ENCODE data around the gene HEPACAM2.

The HEPACAM2 gene

GRCh38 chr7:93178213-93178612 is 48.1 kb downstream of the HEPACAM2 start:
- H3K36me3 Mint-ChIP-seq: no peaks in the 10 kb centered on the region
- no peaks in the 10 kb centered on the region for H3K4me1 Mint-ChIP-seq
- no peak overlapping the region for H3K4me3 Mint-ChIP-seq
- H3K9me3 Mint-ChIP-seq: peaks cover 0 to 3% of the 10 kb centered on the region in 2 donors
- ATAC-seq (replicated peaks) (no peak), DNase-seq (no peak)
- H3K27me3 Mint-ChIP-seq: peaks cover 18 to 39% of the 10 kb centered on the region in 2 donors
- no peak overlapping the region for H3K27ac Mint-ChIP-seq

- Mint-ChIP-seq H3K27ac (no peak overlapping the region), H3K36me3 (no peaks in the 10 kb centered on the region), H3K27me3 (peaks cover 23 to 40% of the 10 kb centered on the region in 2 donors), H3K9me3 (peaks cover 0 to 7% of the 10 kb centered on the region in 2 donors), H3K4me3 (no peak overlapping the region), H3K4me1 (no peaks in the 10 kb centered on the region)
- ATAC-seq (replicated peaks) (peak in 1 of 2 donors; percentile 44), DNase-seq (no peak)
Measured at GRCh38 chr7:93176992-93177580, 49.2 kb downstream of the HEPACAM2 start.

GRCh38 chr7:93175219-93175618 is 51.0 kb downstream of the HEPACAM2 start:
- Mint-ChIP-seq H3K9me3 (peaks cover 9 to 14% of the 10 kb centered on the region in 2 donors), H3K27me3 (peaks cover 26 to 41% of the 10 kb centered on the region in 2 donors), H3K4me1 (no peaks in the 10 kb centered on the region), H3K4me3 (no peak overlapping the region), H3K36me3 (peaks cover 5 to 6% of the 10 kb centered on the region in 2 donors), H3K27ac (no peak overlapping the region)
- ATAC-seq (replicated peaks): no peak
- no peak for DNase-seq

- Mint-ChIP-seq H3K27ac (no peak overlapping the region), H3K4me3 (no peak overlapping the region), H3K9me3 (peaks cover 10 to 24% of the 10 kb centered on the region in 2 donors), H3K4me1 (no peaks in the 10 kb centered on the region), H3K27me3 (peaks cover 26 to 46% of the 10 kb centered on the region in 2 donors), H3K36me3 (peaks cover 6 to 8% of the 10 kb centered on the region in 2 donors)
- ATAC-seq (replicated peaks) (no peak), DNase-seq (no peak)
Measured at GRCh38 chr7:93172683-93173082, 53.6 kb downstream of the HEPACAM2 start.

GRCh38 chr7:93171606-93172226 is 54.6 kb downstream of the HEPACAM2 start:
- Mint-ChIP-seq H3K4me1 (peaks cover 0 to 2% of the 10 kb centered on the region in 2 donors), H3K4me3 (no peak overlapping the region), H3K9me3 (peaks cover 17 to 30% of the 10 kb centered on the region in 2 donors), H3K27me3 (peaks cover 16 to 36% of the 10 kb centered on the region in 2 donors), H3K27ac (no peak overlapping the region), H3K36me3 (peaks cover 11 to 13% of the 10 kb centered on the region in 2 donors)
- ATAC-seq (replicated peaks) (no peak), DNase-seq (no peak)

- Mint-ChIP-seq H3K27me3 (peaks cover 0 to 5% of the 10 kb centered on the region in 2 donors), H3K9me3 (peaks cover 24 to 34% of the 10 kb centered on the region in 2 donors), H3K27ac (peak overlapping the region; percentile 80), H3K4me1 (peaks cover 3 to 11% of the 10 kb centered on the region in 2 donors), H3K4me3 (no peak overlapping the region), H3K36me3 (peaks cover 20 to 21% of the 10 kb centered on the region in 2 donors)
- no peak for DNase-seq
- ATAC-seq (replicated peaks): peak; percentile 99
Measured at GRCh38 chr7:93165447-93165846, 60.8 kb downstream of the HEPACAM2 start.

- H3K36me3 Mint-ChIP-seq: peaks cover 20 to 21% of the 10 kb centered on the region in 2 donors
- no peak overlapping the region for H3K27ac Mint-ChIP-seq
- H3K27me3 Mint-ChIP-seq: peaks cover 2 to 3% of the 10 kb centered on the region in 2 donors
- ATAC-seq (replicated peaks) (no peak), DNase-seq (no peak)
- H3K9me3 Mint-ChIP-seq: peaks cover 24 to 35% of the 10 kb centered on the region in 2 donors
- H3K4me1 Mint-ChIP-seq: peaks cover 3 to 11% of the 10 kb centered on the region in 2 donors
- H3K4me3 Mint-ChIP-seq: no peak overlapping the region
Measured at GRCh38 chr7:93164766-93165165, 61.5 kb downstream of the HEPACAM2 start.

- DNase-seq (no peak), ATAC-seq (replicated peaks) (no peak)
- H3K36me3 Mint-ChIP-seq: peaks cover 12 to 13% of the 10 kb centered on the region in 2 donors
- H3K9me3 Mint-ChIP-seq: peaks cover 17 to 18% of the 10 kb centered on the region in 2 donors
- peaks cover 3 to 5% of the 10 kb centered on the region in 2 donors for H3K4me1 Mint-ChIP-seq
- H3K4me3 Mint-ChIP-seq: no peak overlapping the region
- H3K27ac Mint-ChIP-seq: no peak overlapping the region
- peaks cover 0 to 4% of the 10 kb centered on the region in 2 donors for H3K27me3 Mint-ChIP-seq
Measured at GRCh38 chr7:93161181-93161762, 65.0 kb downstream of the HEPACAM2 start.

GRCh38 chr7:93160410-93160809 is 65.9 kb downstream of the HEPACAM2 start:
- Mint-ChIP-seq H3K27ac (no peak overlapping the region), H3K4me3 (no peak overlapping the region), H3K9me3 (peaks cover 17 to 18% of the 10 kb centered on the region in 2 donors), H3K4me1 (peaks cover 0 to 3% of the 10 kb centered on the region in 2 donors), H3K36me3 (peaks cover 12 to 13% of the 10 kb centered on the region in 2 donors), H3K27me3 (peaks cover 0 to 4% of the 10 kb centered on the region in 2 donors)
- ATAC-seq (replicated peaks): no peak
- no peak for DNase-seq

- H3K27me3 Mint-ChIP-seq: peaks cover 0 to 4% of the 10 kb centered on the region in 2 donors
- peaks cover 17 to 18% of the 10 kb centered on the region in 2 donors for H3K9me3 Mint-ChIP-seq
- H3K27ac Mint-ChIP-seq: no peak overlapping the region
- ATAC-seq (replicated peaks) (no peak), DNase-seq (no peak)
- peaks cover 12 to 13% of the 10 kb centered on the region in 2 donors for H3K36me3 Mint-ChIP-seq
- no peak overlapping the region for H3K4me3 Mint-ChIP-seq
- peaks cover 0 to 3% of the 10 kb centered on the region in 2 donors for H3K4me1 Mint-ChIP-seq
Measured at GRCh38 chr7:93159490-93159889, 66.8 kb downstream of the HEPACAM2 start.

- peaks cover 0 to 4% of the 10 kb centered on the region in 2 donors for H3K27me3 Mint-ChIP-seq
- H3K9me3 Mint-ChIP-seq: peaks cover 7 to 8% of the 10 kb centered on the region in 2 donors
- H3K4me1 Mint-ChIP-seq: no peaks in the 10 kb centered on the region
- H3K4me3 Mint-ChIP-seq: no peak overlapping the region
- DNase-seq (no peak), ATAC-seq (replicated peaks) (no peak)
- H3K27ac Mint-ChIP-seq: no peak overlapping the region
- peaks cover 3% of the 10 kb centered on the region in 2 donors for H3K36me3 Mint-ChIP-seq
Measured at GRCh38 chr7:93156884-93157283, 69.4 kb downstream of the HEPACAM2 start.

GRCh38 chr7:93150200-93150835 is 76.0 kb downstream of the HEPACAM2 start:
- Mint-ChIP-seq H3K27ac (peak overlapping the region; percentile 70), H3K9me3 (no peaks in the 10 kb centered on the region), H3K36me3 (peaks cover 0 to 2% of the 10 kb centered on the region in 2 donors), H3K27me3 (no peaks in the 10 kb centered on the region), H3K4me3 (no peak overlapping the region), H3K4me1 (peaks cover 19 to 43% of the 10 kb centered on the region in 2 donors)
- DNase-seq (no peak), ATAC-seq (replicated peaks) (peak in 1 of 2 donors; percentile 30)

GRCh38 chr7:93148727-93149126 is 77.5 kb downstream of the HEPACAM2 start:
- H3K27me3 Mint-ChIP-seq: no peaks in the 10 kb centered on the region
- H3K9me3 Mint-ChIP-seq: no peaks in the 10 kb centered on the region
- H3K4me3 Mint-ChIP-seq: peak overlapping the region; percentile 77 to 84
- no peak for ATAC-seq (replicated peaks)
- peak overlapping the region; percentile 98 for H3K27ac Mint-ChIP-seq
- H3K36me3 Mint-ChIP-seq: peaks cover 0 to 6% of the 10 kb centered on the region in 2 donors
- no peak for DNase-seq
- peaks cover 19 to 43% of the 10 kb centered on the region in 2 donors for H3K4me1 Mint-ChIP-seq

- no peaks in the 10 kb centered on the region for H3K9me3 Mint-ChIP-seq
- peaks cover 19 to 43% of the 10 kb centered on the region in 2 donors for H3K4me1 Mint-ChIP-seq
- DNase-seq: no peak
- peak; percentile 62 to 65 for ATAC-seq (replicated peaks)
- no peaks in the 10 kb centered on the region for H3K27me3 Mint-ChIP-seq
- H3K4me3 Mint-ChIP-seq: peak within 1 kb of the TSS; percentile 85
- H3K27ac Mint-ChIP-seq: peak within 1 kb of the TSS; percentile 98
- peaks cover 4 to 11% of the 10 kb centered on the region in 2 donors for H3K36me3 Mint-ChIP-seq
Measured at GRCh38 chr7:93148144-93148543, 78.1 kb downstream of the HEPACAM2 start, which contains the start of gene SAMD9L. Gene SAMD9L, minus strand, starts transcription at chr7:93148385. Its CDS starts 12,414 bp downstream, at chr7:93135971.
